Measurements from ENCODE around the gene CREBBP.

The CREBBP gene

DNA sequence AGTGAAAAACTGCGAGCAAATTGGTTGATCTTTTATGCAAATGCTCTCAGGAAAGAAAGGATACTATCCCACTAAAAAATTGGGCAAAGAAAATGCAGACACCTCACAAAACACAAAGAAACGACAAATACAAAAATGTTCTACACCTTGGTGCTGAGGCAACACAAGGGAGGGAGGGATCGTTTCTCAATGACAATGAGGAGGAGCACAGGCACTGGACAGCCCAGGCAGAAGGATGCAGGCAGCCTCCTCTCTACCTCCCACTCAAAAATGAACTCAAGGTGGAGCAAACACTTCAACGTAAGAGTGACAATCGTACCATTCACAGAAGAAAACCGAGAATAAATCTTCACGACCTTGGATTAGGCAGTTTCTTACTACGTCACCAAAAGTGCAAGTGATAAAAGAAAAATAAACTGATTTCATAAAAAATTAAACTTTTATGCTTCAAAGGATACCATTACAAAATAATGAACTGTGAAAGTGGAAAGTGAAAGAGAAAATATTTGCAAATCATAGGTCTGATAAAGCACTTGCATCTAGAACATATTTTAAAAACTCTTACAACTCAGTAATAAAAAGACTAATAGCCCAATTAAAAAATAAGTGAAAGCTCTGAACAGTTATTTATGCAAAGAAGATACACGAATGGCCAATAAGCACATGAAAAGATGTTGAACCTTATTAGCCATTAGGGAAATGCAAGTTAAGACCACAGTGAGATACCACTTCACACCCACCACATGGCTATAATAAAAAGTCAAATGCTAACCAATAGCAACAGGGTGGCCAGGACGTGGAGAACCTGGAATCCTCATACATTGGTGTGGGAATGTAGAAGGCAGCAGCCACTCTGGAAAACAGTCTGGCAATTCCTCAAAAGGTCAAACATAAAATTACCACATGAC is 82.4 kb downstream of the CREBBP start:
- no peak for DNase-seq (ENCODE audit: low spot score)

DNA sequence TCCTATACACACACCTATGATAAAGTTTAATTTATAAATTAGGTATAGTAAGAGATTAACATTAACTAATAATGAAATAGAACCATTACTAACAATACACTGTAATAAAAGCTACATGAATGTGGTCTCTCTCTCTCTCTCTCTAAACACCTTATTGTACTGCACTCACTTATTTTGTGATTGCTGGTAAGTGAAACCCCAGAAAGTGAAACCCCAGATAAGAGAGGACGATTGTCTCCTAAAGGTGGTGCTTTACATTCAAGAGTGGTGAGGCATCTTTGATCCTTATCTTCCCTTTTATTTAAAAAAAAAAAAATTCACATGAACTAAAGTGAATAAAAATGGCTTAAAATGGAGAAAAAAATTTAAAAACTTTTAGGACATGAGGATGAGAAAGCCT is 83.0 kb downstream of the CREBBP start:
- no peak for DNase-seq (ENCODE audit: low spot score)

DNA sequence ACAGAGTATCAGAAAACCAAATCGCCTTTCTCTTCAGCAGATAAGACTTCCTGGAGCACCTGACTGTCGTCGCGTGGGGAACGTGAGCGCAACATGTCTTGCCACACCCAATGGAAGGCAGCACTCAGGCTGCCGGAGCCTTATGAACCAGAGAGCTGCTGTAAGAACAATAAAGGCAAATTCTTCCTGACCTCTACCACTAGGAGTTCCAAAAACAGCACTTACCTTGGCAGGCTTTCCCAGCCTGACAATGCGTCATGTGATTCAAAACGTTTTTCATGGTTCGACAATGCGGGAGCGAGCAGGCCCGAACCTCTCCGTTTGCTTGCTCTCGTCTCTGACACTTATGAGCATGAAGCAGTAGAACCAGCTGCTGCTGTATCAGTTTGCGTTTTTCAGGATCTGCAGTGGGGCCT is 87.3 kb downstream of the CREBBP start:
- DNase-seq (ENCODE audit: low spot score) = peak; percentile 32

DNA sequence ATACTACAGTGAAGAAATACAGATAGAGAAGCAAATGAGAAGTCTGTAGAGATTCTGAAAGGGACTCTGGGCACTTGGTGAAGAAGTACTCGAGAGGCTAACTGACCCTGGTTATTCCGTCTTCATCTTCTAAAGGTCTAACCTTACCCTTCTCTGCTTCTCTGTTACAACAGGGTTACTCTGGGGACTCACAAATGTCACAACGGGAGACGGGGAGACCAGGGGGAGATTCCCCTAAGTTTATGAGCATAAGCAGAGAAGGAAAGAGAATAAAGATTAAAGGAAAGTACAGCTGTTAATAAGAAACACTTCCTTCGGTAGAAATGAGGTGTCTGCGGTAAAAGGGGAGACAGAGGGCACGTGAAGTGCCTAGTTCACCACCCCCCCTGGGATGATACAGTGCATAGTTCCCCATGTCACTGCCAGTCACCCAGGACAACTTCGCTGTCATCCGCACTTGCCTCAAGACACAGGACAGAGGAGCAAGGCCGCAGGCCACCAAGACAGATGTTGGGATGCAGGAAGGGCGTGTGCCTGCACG is 88.0 kb downstream of the CREBBP start:
- DNase-seq (ENCODE audit: low spot score) = no peak

DNA sequence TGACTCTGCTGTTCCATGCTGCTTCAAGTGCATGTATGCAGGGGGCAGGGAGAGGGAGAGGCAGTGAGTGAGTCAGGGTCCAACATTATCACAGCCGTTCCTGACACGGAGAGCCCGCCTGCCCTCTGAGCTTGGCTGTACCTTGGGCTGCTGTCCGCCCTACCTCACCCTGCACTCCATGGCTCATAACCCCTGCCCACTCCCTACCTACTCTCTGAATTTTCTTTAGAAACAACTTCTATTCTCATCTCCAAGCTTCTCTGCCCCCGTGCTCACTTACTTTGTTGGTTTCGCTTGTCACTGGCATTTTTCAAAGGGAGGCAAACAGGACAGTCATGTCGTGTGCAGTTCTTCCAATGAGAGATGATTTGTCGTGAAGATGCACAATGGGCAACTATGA is 88.8 kb downstream of the CREBBP start:
- DNase-seq (ENCODE audit: low spot score) = no peak

DNA sequence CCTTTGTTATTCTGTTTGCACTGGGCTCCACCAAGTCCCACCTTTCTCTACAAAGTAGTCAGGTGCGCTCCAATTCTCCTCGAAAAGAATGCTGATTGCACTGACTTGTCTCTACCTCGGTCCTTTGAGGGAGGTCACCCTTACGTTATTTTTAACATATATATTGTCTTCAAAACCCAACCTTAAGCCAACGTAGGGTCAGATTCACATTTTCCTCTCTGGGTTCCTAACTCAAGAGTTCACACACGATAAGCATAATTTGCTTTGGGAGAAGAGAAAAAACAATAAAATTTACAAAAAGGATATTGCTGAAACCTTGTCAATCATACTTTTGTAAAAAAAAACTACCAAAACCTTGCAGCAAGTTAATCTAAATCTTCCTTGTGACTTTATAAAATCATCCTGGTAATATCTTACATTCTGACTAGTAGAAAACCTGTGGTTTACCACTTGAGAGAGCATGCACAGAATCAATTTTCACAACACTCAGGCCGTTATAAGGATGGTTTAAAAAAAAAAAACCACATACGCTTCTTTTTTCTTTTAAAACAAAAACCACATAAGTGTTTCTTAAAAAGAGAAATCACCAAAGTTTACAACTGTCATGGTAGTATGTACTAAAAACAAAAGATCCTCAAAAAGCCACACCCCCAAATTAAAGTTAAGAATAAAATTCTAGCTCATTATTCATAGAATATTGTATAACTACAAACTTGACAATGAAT is 91.0 kb downstream of the CREBBP start:
- DNase-seq (ENCODE audit: low spot score) = no peak

DNA sequence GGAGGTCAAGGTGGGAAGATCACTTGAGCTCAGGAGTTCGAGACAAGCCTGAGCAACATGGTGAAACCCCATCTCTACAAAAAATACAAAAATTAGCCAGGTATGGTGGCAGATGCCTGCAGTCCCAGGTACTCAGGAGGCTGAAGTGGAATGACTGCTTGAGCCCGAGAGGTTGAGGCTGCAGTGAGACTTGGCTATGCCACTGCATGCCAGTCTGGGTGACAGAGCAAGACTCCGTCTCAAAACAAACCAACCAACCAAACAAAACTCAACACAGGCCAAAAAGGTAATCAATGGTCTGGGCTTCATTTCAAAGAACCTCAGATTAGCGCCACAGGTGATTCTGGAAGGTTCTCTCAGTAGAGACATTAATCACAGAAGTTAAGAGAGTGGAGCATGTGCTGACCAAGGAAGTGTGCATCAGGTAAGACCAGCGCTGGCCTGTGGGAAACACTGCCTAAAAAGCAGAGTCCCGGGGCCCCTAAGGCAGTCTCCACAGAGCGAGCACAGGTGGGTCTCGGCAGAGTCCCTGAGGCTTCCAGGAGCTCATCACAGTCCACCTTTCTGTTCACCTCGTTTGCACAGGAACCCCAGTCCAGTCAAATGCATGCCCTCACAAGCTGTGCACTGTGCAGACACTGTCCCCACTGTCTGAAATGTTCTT is 91.7 kb downstream of the CREBBP start:
- DNase-seq (ENCODE audit: low spot score) = no peak

DNA sequence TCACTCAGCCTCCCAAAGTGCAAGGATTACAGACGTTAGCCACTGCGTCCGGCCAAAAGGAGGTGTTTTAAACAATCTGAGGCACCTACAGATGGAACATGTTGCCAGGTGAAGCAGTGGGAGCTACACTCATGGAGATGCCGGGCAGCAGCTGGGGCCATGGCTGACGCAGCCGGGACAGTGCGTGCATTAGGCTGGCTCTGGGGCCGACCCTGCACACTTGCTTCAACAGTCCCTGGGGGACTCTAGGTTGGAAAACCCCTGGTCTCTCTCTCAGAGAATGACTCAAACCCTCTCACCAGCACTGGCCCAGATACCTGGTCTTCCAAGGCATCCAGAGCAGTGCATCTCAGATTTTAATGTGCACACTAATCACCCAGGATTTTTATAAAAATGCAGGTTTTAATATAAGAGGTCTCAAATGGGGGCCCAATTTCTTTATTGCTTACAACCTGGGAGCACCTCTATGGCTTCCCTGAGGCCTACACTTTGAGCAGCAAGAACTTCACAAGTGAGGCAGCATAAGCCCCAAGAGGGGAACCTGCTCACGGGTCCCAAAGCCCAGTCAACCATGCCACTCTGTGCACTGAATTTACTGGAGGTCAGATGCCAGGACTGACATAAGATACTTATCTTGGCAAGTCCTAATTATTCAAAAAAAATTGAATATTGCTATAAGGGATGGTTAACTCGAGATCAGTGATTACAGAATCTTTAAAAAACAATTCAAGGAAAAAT is 92.4 kb downstream of the CREBBP start:
- no peak for DNase-seq (ENCODE audit: low spot score)

DNA sequence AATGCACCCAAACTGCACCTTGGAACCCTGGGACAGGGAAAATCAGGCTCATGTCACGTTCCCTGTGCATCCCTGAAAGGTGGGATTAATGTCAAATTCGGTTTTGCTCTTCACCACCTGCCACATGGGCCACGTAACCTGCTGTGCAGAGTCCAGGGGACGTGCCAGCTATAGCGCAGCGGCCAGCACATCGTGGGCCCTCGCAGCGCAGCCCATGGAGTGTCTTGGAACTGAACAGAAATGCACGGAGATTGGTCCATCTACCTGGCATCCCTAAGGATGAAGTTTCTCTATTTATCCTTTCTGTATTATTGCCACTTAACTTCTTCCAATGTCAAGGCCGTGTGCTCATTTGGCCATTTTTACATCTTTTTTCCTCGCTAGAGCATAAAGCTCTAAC is 95.1 kb downstream of the CREBBP start:
- no peak for DNase-seq (ENCODE audit: low spot score)

DNA sequence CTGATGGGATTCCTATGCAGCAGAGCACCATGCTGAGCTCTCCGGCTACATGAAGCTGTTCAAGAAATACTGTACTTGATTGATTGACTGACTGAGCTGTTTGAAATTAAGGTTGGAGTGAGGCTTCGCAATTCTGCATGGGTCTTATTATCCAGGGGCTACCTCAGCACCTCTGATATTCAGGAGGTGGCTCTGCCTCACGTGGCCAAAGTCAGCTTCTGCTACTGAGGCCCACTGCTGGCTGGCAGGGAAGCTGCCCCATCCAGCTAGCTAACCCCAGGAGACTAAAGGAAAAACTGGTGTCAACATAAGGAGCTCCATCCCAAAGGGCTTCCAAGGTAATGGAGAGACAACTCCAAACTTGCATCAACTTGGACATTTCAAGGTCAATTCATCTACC is 97.0 kb downstream of the CREBBP start:
- DNase-seq (ENCODE audit: low spot score) = no peak

DNA sequence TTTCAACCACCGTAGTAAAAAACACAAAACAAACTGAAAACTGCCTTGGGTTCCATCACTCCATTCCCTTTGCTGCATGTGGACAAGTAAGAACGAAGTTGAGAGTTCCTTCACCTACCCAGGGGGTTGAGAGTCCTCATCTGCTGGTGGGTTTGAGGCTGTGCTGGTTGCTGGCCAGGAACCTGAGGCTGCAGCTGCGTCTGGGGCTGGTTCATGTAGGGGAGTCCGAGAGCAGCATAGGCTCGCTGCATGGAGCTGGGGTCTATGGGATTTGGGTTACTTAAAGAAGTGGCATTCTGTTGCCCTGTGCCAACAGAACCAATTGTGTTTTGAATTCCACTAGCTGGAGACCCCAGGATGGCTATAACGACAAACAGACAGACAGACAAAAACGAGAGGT is 97.9 kb downstream of the CREBBP start:
- DNase-seq (ENCODE audit: low spot score) = no peak

DNA sequence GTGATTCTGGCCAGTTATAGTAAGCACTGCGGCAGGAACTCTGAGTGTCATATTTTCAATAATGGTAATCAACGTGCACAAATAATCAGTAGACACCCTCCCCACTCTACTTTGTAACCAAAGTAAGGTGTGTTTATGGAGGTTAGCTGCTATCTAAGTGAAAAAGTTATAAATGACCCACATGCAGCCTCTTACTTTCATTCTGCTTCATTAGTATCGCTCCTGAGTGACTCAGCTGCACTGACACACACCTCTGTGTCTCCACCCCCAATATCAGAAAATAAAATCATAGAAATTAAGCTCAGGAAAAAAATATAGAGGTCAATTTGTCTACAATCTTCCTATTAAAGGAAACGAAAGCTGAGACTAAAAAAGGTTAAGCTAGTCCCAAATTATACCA is 99.1 kb downstream of the CREBBP start:
- no peak for DNase-seq (ENCODE audit: low spot score)

DNA sequence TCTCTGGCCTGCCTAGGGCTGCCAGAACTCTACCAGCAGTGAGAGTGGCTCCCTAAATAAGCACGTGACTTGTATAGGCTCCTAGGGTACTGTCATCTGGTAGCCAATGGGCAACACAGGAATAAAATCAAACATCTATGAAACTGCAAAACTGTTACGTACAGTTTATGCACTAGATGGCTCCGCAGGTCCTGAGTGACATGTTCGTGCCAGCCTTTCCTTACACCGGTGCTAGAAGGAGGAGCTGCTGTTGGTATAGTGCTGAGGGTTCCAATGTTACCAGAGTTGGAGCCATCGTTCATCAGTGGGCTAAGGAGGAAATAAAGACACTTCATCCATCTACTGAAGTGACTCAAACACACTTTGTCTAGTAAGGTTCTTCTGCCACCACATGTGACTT is 99.9 kb downstream of the CREBBP start:
- no peak for DNase-seq (ENCODE audit: low spot score)

DNA sequence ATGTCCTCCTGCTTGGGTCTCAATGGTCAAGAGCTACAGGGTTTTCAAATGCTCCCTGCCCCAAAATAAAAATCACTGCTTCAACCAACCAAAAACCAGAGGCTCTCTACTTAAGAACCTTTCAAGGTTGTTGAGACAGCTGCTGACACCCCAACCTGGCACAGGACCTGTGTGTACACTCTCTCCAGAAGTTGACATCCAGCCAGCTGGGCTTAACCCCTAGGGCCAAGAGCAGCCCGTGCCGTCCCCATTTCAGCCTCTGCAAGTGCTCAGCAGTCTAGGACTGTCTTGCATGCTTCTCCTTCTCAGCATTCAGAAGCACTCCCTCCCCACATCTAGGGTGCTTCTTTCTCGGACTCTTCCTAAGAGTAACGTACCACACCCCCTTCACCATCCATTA is 104.2 kb downstream of the CREBBP start:
- DNase-seq (ENCODE audit: low spot score) = no peak

DNA sequence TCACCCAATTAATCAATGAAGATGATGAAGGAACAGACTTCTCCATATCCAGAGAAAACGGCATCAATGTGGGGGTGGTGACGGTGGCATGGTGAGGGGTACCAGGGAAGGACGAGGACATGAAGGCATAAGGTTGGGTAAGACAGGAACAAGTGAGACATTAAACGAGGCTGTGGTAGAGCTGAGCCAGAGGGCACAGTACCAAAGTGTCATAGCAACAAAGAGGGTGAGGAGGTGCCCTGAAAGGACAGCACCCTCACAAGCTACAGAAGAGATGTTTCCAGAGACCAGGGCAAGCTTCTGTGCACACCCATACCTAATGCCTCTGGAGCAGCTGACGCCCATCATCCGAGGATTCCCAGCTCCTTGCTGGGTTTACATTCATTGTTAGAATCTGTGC is 105.7 kb downstream of the CREBBP start:
- no peak for DNase-seq (ENCODE audit: low spot score)

DNA sequence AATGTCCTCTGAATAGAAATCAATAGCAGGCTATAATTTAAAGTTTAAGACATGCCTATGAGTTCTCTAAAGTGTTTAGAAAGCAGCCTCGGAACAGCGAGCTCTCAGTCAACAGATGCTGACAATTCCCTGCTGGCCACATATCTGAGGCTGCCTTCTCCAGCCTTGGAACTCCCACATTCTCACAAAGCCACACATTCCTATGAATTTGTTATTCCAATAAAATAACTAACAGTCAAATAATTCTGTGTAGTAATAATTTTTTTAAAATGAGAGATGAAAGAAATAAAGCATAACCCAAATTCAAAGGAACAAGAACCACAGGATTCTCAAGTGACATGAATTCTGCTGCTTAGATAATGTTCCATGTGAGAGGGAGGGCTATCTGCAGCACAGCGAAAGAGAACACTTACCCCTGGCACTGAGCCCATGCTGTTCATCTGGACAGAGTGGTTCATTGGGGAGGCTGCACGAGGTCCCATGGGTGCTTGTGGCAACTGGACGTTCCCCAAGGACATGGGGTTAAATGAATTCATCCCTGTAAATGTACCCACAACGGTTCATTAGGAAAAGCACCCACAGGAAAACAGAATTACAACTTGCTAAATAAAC is 106.3 kb downstream of the CREBBP start:
- DNase-seq (ENCODE audit: low spot score) = peak; percentile 34

DNA sequence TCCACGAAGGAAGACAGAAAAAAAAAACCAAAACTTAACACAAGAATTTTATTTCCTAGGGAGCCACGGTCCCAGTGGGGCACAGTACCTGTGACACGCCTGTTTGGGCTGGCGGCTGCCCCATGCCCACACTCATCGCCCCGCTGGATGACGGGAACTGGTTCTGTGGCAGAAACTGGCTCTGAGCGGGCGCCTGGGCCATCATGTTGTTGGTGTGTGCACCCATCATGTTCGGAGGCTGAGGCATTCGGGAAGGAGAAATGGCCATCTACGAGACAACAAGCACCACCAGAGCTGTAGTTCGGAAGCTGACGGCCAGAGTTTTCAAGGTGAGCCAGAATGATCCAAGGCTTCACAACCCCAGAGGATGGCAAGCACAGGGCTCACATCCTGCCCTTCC is 106.8 kb downstream of the CREBBP start:
- no peak for DNase-seq (ENCODE audit: low spot score)

DNA sequence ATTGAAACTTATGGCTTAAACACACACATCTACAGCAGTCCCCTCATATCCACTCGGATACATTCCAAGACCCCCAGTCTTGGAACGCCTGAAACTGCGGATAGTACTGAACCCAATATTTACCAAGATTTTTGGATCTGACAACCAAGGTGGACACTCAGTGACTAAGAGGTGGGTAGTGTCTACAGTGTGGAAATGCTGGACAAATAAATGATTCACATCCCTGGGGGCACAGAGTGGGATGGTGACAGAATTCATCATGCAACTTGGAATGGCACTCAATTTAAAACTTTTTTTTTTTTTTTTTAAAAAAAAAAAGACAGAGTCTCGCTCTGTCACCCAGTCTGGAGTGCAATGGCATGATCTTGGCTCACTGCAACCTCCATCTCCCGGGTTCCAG is 109.0 kb downstream of the CREBBP start:
- DNase-seq (ENCODE audit: low spot score) = no peak

DNA sequence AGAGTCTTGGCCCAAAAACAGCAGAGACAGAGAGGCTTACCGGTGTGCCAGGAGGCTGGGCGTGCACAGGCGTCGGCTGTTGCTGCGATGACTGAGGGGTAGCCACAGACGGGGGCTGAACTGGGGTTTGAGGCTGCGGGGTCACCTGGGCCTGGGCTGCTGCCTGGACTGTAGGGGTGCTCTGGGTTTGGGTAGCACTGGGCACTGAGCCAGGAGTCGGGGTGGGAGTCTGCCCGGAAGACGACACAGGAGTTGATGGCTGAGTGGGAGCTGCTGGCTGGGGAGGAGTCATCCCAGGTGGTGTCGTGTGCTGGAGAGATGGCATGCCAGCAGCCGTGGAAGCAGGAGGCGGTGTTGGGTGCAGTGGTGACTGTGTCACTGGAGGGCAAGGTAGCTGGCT is 110.0 kb downstream of the CREBBP start:
- DNase-seq (ENCODE audit: low spot score) = no peak

DNA sequence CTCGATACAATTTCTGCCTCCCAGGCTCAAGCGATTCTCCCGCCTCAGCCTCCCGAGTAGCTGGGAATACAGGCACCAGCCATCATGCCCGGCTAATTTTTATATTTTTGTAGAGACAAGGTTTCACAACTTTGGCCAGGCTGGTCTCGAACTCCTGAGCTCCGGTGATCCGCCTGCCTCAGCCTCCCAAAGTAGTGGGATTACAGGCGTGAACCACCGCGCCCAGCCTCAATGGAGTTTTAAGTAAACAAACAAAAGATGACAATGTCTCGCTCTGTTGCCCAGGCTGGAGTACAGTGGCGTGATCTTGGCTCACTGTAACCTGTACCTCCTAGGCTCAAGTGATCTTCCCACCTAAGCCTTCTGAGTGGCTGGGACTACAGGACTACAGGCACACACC is 110.6 kb downstream of the CREBBP start:
- no peak for DNase-seq (ENCODE audit: low spot score)

DNA sequence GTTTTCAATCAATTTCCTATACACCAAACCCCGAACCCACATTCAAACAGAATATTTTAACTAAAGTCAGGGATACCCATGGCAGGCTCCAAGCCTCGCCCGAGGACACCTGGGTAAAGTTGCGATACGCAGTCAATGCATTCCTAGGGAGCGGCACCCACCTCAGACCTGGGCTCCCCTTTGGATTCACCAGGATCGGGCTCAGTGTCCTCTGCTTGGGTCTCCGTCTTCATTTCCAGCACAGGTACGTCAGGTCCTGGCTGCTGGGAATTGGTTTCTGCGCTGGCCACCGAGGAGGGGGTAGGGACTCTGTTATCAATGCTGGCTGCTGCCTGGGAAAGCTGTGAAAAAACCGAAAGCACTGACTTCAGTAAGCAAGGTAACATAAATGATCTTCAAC is 111.5 kb downstream of the CREBBP start:
- no peak for DNase-seq (ENCODE audit: low spot score)

All from putamen (tissue), 1 donor.